NCI-H446 treated with DMSO at 0.1 percent for 48 hours (cell line): Measurements from ENCODE around the gene STX5.
"Not testable (repeated sequence)": the region's sequence is repeated elsewhere in the genome, so short reads cannot be mapped to it uniquely, and the experiment has no call there.

Source experiments
- DNase-seq: peaks from one replicate; lab custom pipeline; 2025; lab: John Stamatoyannopoulos, UW

Gene STX5

GRCh38 chr11:62828130-62828529 is 3.7 kb downstream of the STX5 start:
- DNase-seq, result not testable (repeated sequence)

- DNase-seq, result no peak
Measured at GRCh38 chr11:62823677-62824076, 8.2 kb downstream of the STX5 start.

GRCh38 chr11:62817129-62817528 is 14.7 kb downstream of the STX5 start:
- DNase-seq, result no peak

GRCh38 chr11:62816557-62816956 is 15.3 kb downstream of the STX5 start:
- DNase-seq, result no peak

GRCh38 chr11:62811659-62812058 is 20.2 kb downstream of the STX5 start:
- DNase-seq, result no peak

GRCh38 chr11:62810748-62811147 is 21.1 kb downstream of the STX5 start:
- DNase-seq, result no peak

GRCh38 chr11:62806611-62807121 is 25.2 kb downstream of the STX5 start:
- DNase-seq, result no peak

- no peak for DNase-seq
Measured at GRCh38 chr11:62805961-62806441, 25.9 kb downstream of the STX5 start.

- DNase-seq, result peak; percentile 92
Measured at GRCh38 chr11:62805076-62805892, 26.6 kb downstream of the STX5 start, which contains the start of gene NXF1. Gene NXF1 (minus strand): TSS chr11:62805440. CDS start chr11:62805356, 84 bp downstream.

- DNase-seq, result no peak
Measured at GRCh38 chr11:62804310-62805075, 27.4 kb downstream of the STX5 start.

GRCh38 chr11:62801071-62801470 is 30.8 kb downstream of the STX5 start:
- no peak for DNase-seq

- DNase-seq, result no peak
Measured at GRCh38 chr11:62799486-62799885, 32.4 kb downstream of the STX5 start.

GRCh38 chr11:62796281-62796680 is 35.6 kb downstream of the STX5 start:
- DNase-seq, result no peak

- no peak for DNase-seq
Measured at GRCh38 chr11:62794201-62794775, 37.6 kb downstream of the STX5 start.

- no peak for DNase-seq
Measured at GRCh38 chr11:62792202-62792575, 39.7 kb downstream of the STX5 start.

GRCh38 chr11:62791501-62792201 is 40.2 kb downstream of the STX5 start, which contains the start of gene TMEM223:
Gene TMEM223 (minus strand): TSS chr11:62792006. CDS start chr11:62791994, 12 bp downstream.
- DNase-seq, result peak; percentile 64

GRCh38 chr11:62789576-62789975 is 42.3 kb downstream of the STX5 start:
- no peak for DNase-seq

- no peak for DNase-seq
Measured at GRCh38 chr11:62788991-62789390, 42.9 kb downstream of the STX5 start.

GRCh38 chr11:62787005-62787759 is 44.7 kb downstream of the STX5 start, which contains the start of gene TMEM179B:
Gene TMEM179B (plus strand): TSS chr11:62787402. CDS start chr11:62787432, 30 bp downstream.
- peak; percentile 95 for DNase-seq

- peak; percentile 47 for DNase-seq
Measured at GRCh38 chr11:62786318-62787004, 45.4 kb downstream of the STX5 start.
